Hepatocyte (in vitro differentiated cells): Measurements from ENCODE around the gene SERBP1.

Source experiments
- EZH2 ChIP-seq: fragments of 200-600 bp; sonication (generic); IDR thresholded peaks from 2 replicates; pipeline ENCODE4 v1.6.1; 2016; ENCODE audit warnings: antibody characterized with exemption, mild to moderate bottlenecking, borderline replicate concordance
- EZH2phosphoT487 ChIP-seq: fragments of 200-600 bp; sonication (generic); IDR thresholded peaks from one replicate; pipeline ENCODE4 v1.6.1; 2018; ENCODE audit warnings: antibody characterized with exemption, mild to moderate bottlenecking, low read depth, moderate library complexity; ENCODE audit not compliant: unreplicated experiment, severe bottlenecking
- TF ChIP-seq, protein P1 (sequence below): fragments of 200-600 bp; sonication (generic); IDR thresholded peaks from 2 replicates; pipeline ENCODE4 v1.5.1; 2016; ENCODE audit warnings: antibody characterized with exemption, mild to moderate bottlenecking; ENCODE audit not compliant: poor library complexity

DNA sequence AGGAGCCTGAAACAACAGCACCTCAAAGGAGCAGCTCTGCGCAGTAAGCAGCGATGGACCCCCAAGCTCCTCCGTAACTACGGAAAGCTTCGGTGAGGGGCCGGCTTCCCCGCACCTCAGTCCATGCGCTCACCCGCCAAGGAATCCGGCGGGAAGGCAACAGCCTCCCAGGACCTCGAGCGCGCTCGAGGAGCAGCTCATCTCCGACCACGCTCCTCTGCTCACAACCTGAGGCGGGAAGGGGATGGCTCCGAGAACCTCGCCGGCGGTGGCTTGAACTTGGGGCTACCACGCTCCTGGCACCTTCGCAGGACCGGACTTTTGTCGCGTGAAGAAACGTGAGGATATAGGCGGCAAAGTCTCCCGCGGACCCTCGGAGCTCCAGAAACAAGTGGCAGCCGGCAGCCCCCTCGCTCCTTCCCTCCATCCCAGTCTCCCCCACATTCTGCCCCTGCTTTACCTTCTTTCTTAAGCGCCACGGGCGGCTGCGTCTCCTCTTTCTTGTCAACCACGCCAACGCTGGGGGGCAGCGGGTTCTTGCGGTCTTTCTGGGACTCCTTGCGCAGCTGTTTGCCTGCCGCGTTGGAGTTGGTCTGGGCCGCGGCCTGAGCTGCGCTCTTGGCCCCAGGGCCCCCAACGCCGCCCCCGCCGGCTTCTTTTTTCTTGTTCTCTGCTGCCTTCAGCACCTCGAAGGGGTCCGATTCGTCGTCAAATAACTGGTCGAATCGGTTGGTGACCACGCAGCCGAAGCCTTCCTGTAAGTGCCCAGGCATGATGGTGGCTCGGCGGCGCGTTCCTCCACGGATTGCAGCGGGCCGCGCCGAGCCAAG, 459 bp downstream of the SERBP1 start:
- TF ChIP-seq, protein P1, sequence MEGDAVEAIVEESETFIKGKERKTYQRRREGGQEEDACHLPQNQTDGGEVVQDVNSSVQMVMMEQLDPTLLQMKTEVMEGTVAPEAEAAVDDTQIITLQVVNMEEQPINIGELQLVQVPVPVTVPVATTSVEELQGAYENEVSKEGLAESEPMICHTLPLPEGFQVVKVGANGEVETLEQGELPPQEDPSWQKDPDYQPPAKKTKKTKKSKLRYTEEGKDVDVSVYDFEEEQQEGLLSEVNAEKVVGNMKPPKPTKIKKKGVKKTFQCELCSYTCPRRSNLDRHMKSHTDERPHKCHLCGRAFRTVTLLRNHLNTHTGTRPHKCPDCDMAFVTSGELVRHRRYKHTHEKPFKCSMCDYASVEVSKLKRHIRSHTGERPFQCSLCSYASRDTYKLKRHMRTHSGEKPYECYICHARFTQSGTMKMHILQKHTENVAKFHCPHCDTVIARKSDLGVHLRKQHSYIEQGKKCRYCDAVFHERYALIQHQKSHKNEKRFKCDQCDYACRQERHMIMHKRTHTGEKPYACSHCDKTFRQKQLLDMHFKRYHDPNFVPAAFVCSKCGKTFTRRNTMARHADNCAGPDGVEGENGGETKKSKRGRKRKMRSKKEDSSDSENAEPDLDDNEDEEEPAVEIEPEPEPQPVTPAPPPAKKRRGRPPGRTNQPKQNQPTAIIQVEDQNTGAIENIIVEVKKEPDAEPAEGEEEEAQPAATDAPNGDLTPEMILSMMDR = no peak
- TF ChIP-seq EZH2 (no peak), EZH2phosphoT487 (no peak)
